GM23248 (cell line): ENCODE results near the gene CTNNB1. TPM values are rescaled to one million over a fixed set of nuclear protein-coding genes. Genes with fewer than 3 reads are reported as not detected.
"Not testable (repeated sequence)": the region's sequence is repeated elsewhere in the genome, so short reads cannot be mapped to it uniquely, and the experiment has no call there.

ENCODE experiments used
- DNase-seq: peaks from one replicate; pipeline ENCODE4 v3.0.0-alpha.2; 2015
- H2AFZ ChIP-seq: fragments of 200-600 bp; sonication (generic); 2 replicates; pipeline ENCODE4 v1.6.1; 2016; ENCODE audit warnings: antibody characterized with exemption
- H3F3A ChIP-seq: fragments of 200-600 bp; sonication (generic); 2 replicates; pipeline ENCODE4 v1.6.1; 2016; ENCODE audit warnings: mild to moderate bottlenecking, antibody characterized with exemption, mixed run types; ENCODE audit not compliant: insufficient read depth
- H3K27ac ChIP-seq: fragments of 200-600 bp; sonication (generic); 2 replicates; pipeline ENCODE4 v1.5.1; 2016; ENCODE audit warnings: mild to moderate bottlenecking
- H3K27me3 ChIP-seq: fragments of 200-600 bp; sonication (generic); replicated peaks from 2 replicates; pipeline ENCODE4 v1.6.1; 2016; ENCODE audit warnings: mild to moderate bottlenecking; ENCODE audit not compliant: insufficient read depth
- H3K36me3 ChIP-seq: fragments of 200-600 bp; sonication (generic); 2 replicates; pipeline ENCODE4 v1.6.1; 2016; ENCODE audit warnings: low read depth, mild to moderate bottlenecking
- H3K4me1 ChIP-seq: fragments of 200-600 bp; sonication (generic); 2 replicates; pipeline ENCODE4 v1.6.1; 2016; ENCODE audit warnings: mild to moderate bottlenecking; ENCODE audit not compliant: insufficient read depth
- H3K4me2 ChIP-seq: fragments of 200-600 bp; sonication (generic); one replicate; pipeline ENCODE4 v1.6.1; 2016; ENCODE audit warnings: mild to moderate bottlenecking; ENCODE audit not compliant: unreplicated experiment
- H3K4me3 ChIP-seq: fragments of 200-600 bp; sonication (generic); 2 replicates; pipeline ENCODE4 v1.5.1; 2016; ENCODE audit warnings: mild to moderate bottlenecking
- H3K79me2 ChIP-seq: fragments of 200-600 bp; sonication (generic); 2 replicates; pipeline ENCODE4 v1.6.1; 2016; ENCODE audit warnings: mild to moderate bottlenecking; ENCODE audit not compliant: insufficient read depth
- H3K9ac ChIP-seq: fragments of 200-600 bp; sonication (generic); 2 replicates; pipeline ENCODE4 v1.6.1; 2016; ENCODE audit warnings: mild to moderate bottlenecking
- H3K9me2 ChIP-seq: fragments of 200-600 bp; sonication (generic); 2 replicates; pipeline ENCODE4 v1.6.1; 2016; ENCODE audit warnings: mixed run types, mild to moderate bottlenecking, moderate library complexity; ENCODE audit not compliant: insufficient read depth
- H3K9me3 ChIP-seq: fragments of 200-600 bp; sonication (generic); one replicate; pipeline ENCODE4 v1.6.1; 2017; ENCODE audit warnings: low read depth
- H4K20me1 ChIP-seq: fragments of 200-600 bp; sonication (generic); 2 replicates; pipeline ENCODE4 v1.6.0; 2016; ENCODE audit not compliant: insufficient read depth
- EZH2 ChIP-seq: fragments of 200-600 bp; sonication (generic); IDR thresholded peaks from 2 replicates; pipeline ENCODE4 v1.6.1; 2018; ENCODE audit warnings: antibody characterized with exemption, mild to moderate bottlenecking; ENCODE audit not compliant: insufficient read depth, poor library complexity, severe bottlenecking
- EZH2phosphoT487 ChIP-seq: fragments of 200-600 bp; sonication (generic); IDR thresholded peaks from 2 replicates; pipeline ENCODE4 v1.6.1; 2018; ENCODE audit warnings: antibody characterized with exemption, moderate library complexity, mild to moderate bottlenecking, low read depth; ENCODE audit not compliant: insufficient read depth
- WGBS, 2 experiments: methylation state at CpG; one replicate each; pipeline ENCODE4 v1.1.6; 2015 to 2017; ENCODE audit warnings: low lambda C conversion rate in 2 of 2, low coverage in 1 of 2; ENCODE audit errors: missing lambda C conversion rate in 2 of 2; 5-methylcytosine and 5-hydroxymethylcytosine counted together
- in situ Hi-C: fragments of 300-500 bp; cut with MboI; formaldehyde crosslinking; loops from 2 replicates; pipeline ENCODE4 v1.15.0; 2020
- polyA plus RNA-seq: library from polyadenylated mRNA; unstranded; fragments of >200 nt; fragmentation: Nextera tagmentation; extraction: Ambion mirVana; gene quantifications from 2 replicates; pipeline ENCODE4 v1.2.1, GENCODE V29; 2016
- total RNA-seq: library from RNA; depleted of rRNA; stranded (reverse); fragments of >200 nt; shearing (Covaris generic); gene quantifications from 2 replicates; pipeline ENCODE4 v1.2.3, GENCODE V29; 2014

CTNNB1 gene
- total and polyA plus RNA-seq, 2 experiments from 2014 or later = 182 to 492 TPM

DNA sequence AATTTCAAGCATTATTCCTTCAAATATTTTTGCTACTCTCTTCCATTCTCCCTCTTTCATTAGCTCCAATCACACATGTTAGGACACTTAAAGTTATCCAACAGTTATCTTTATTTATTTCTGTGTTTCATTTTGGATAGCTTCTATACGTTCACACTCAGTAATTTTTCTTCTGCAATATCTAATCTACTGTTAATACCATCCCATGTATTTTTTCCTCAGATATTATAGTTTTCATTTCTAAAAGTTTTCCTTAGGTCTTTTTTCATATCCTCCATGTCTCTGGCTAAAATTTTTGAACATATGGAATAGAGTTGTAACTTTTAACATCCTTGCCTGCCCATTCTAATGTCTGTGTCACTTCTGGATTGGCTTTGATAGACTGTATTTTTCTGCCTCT lies 73.4 kb downstream of the CTNNB1 start:
- TF ChIP-seq EZH2phosphoT487 = no peak
- no peak for TF ChIP-seq EZH2
- H3F3A ChIP-seq = peaks cover 15% of the 10 kb centered on the region; the same call in 1 of the 2 replicates
- no peaks in the 10 kb centered on the region for H4K20me1 ChIP-seq
- H3K4me3 ChIP-seq = no peak overlapping the region
- no peaks in the 10 kb centered on the region for H3K9me2 ChIP-seq
- in situ Hi-C loops = no loop called here
- no peak for DNase-seq
- no peak overlapping the region for H3K27ac ChIP-seq
- no peaks in the 10 kb centered on the region for H3K36me3 ChIP-seq
- peaks cover 21% of the 10 kb centered on the region for H3K4me1 ChIP-seq
- WGBS, 2 experiments = 96 to 97% methylated on average over 1 of the region's 1 CpG
- H2AFZ ChIP-seq = no peak overlapping the region
- no peak overlapping the region for H3K4me2 ChIP-seq
- no peaks in the 10 kb centered on the region for H3K27me3 ChIP-seq
- H3K9me3 ChIP-seq = no peaks in the 10 kb centered on the region
- H3K79me2 ChIP-seq = no peaks in the 10 kb centered on the region
- H3K9ac ChIP-seq = no peak overlapping the region

DNA sequence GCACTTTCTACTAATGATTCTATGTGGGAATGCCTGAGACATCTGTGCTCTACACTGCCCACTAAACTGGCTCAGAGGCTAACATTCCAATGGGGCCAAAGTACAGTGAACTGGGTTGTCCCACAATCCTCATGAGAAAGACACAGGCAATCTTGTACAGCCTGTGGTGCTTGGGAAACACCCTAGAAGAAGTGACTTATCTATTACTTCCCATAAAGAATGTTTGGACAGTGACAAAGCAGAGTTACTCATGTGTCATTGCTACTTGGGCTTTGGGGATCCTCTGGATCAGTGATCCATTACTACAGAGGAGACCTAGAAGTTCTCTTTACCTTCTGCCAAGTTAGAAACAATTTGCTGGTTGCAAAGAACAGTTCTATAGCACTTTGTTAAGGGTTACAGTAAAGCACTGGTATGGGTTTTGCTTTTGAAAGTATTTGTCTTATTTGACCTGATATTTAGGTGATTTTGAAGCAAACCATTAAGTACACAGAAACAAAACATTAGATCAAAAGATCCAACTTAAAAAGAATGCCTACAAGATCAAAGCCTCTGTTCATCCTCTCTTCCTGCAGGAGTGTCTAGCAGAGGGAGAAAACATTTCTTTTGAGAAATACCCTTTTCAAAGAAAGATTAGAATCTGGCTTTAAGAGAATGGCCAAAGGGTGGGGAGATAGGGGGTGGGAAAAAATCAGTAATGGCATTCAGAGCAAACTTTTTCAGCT lies 75.8 kb downstream of the CTNNB1 start:
- H3K27me3 ChIP-seq = no peaks in the 10 kb centered on the region
- peak overlapping the region; percentile 31 for H3K27ac ChIP-seq
- no peaks in the 10 kb centered on the region for H3K36me3 ChIP-seq
- peak; percentile 88 for DNase-seq
- H4K20me1 ChIP-seq = no peaks in the 10 kb centered on the region
- H2AFZ ChIP-seq = no peak overlapping the region
- no peaks in the 10 kb centered on the region for H3K9me2 ChIP-seq
- H3K9ac ChIP-seq = no peak overlapping the region
- H3K4me1 ChIP-seq = peaks cover 15% of the 10 kb centered on the region
- in situ Hi-C loops = no loop called here
- H3K9me3 ChIP-seq = no peaks in the 10 kb centered on the region
- peaks cover 15% of the 10 kb centered on the region; the same call in 1 of the 2 replicates for H3F3A ChIP-seq
- H3K4me3 ChIP-seq = no peak overlapping the region
- no peaks in the 10 kb centered on the region for H3K79me2 ChIP-seq
- no peak overlapping the region for H3K4me2 ChIP-seq
- TF ChIP-seq EZH2 (no peak), EZH2phosphoT487 (no peak)

DNA sequence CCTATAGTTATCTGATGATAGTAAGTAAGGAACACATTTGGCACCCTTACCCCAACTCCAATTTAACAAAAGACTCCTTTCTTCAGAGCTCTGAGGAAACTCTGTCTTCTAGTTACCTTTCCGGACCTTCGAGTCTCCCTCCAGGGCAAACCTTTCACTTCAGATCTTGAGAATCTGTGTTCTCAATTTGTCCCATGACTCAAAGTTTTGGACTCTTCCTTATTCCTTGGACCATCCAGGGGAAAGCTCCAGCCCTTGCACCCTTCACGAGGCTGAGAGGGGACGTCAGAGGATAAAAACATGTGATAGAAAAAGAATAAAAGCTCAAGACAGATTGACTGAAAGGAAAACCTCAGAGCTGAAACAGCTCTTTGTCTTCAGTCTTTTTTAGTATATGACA lies 76.9 kb downstream of the CTNNB1 start:
- peak; percentile 14 for DNase-seq
- H3K79me2 ChIP-seq = no peaks in the 10 kb centered on the region
- H3K9me2 ChIP-seq = no peaks in the 10 kb centered on the region
- peaks cover 15% of the 10 kb centered on the region; the same call in 1 of the 2 replicates for H3F3A ChIP-seq
- H3K4me2 ChIP-seq = no peak overlapping the region
- no peak overlapping the region for H2AFZ ChIP-seq
- H3K9me3 ChIP-seq = no peaks in the 10 kb centered on the region
- H3K27me3 ChIP-seq = no peaks in the 10 kb centered on the region
- peaks cover 15% of the 10 kb centered on the region for H3K4me1 ChIP-seq
- no peak overlapping the region for H3K9ac ChIP-seq
- no peak overlapping the region for H3K4me3 ChIP-seq
- no peaks in the 10 kb centered on the region for H3K36me3 ChIP-seq
- H4K20me1 ChIP-seq = no peaks in the 10 kb centered on the region
- in situ Hi-C loops = no loop called here
- no peak for TF ChIP-seq EZH2phosphoT487
- TF ChIP-seq EZH2 = no peak
- no peak overlapping the region for H3K27ac ChIP-seq
- 52 to 56% methylated on average over 4 of the region's 4 CpGs for WGBS, 2 experiments

DNA sequence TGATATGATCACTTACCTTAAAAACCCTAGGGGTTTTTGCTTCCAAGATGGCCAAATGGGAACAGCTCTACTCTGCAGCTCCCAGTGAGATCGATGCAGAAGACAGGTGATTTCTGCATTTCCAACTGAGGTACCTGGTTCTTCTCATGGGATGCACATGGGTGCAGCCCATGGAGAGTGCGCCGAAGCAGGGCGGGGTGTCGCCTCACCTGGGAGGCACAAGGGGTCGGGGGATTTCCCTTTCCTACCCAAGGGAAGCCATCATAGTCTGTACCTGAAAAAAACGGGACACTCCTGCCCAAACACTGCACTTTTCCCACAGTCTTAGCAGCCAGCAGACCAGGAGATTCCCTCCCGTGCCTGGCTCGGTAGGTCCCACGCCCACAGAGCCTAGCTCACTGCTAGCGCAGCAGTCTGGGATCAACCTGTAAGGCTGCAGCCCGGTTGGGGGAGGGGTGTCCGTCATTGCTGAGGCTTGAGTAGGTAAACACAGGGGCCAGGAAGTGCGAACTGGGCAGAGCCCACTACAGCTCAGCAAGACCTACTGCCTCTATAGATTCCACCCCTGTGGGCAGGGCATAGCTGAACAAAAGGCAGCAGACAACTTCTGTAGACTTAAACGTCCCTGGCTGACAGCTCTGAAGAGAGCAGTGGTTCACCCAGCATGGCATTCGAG lies 78.6 kb downstream of the CTNNB1 start:
- TF ChIP-seq EZH2 = no peak
- no peak for TF ChIP-seq EZH2phosphoT487
- no peaks in the 10 kb centered on the region for H3K9me3 ChIP-seq
- H3K4me1 ChIP-seq = peaks cover 15% of the 10 kb centered on the region
- no peaks in the 10 kb centered on the region for H3K36me3 ChIP-seq
- H3K9me2 ChIP-seq = no peaks in the 10 kb centered on the region
- DNase-seq = no peak
- no peak overlapping the region for H2AFZ ChIP-seq
- no peak overlapping the region for H3K4me2 ChIP-seq
- H3K27ac ChIP-seq = no peak overlapping the region
- in situ Hi-C loops = no loop called here
- no peaks in the 10 kb centered on the region for H3K27me3 ChIP-seq
- no peaks in the 10 kb centered on the region for H4K20me1 ChIP-seq
- 60% methylated on average over 16 of the region's 16 CpGs for WGBS, 2 experiments
- peaks cover 15% of the 10 kb centered on the region; the same call in 1 of the 2 replicates for H3F3A ChIP-seq
- H3K79me2 ChIP-seq = no peaks in the 10 kb centered on the region
- no peak overlapping the region for H3K9ac ChIP-seq
- H3K4me3 ChIP-seq = no peak overlapping the region

DNA sequence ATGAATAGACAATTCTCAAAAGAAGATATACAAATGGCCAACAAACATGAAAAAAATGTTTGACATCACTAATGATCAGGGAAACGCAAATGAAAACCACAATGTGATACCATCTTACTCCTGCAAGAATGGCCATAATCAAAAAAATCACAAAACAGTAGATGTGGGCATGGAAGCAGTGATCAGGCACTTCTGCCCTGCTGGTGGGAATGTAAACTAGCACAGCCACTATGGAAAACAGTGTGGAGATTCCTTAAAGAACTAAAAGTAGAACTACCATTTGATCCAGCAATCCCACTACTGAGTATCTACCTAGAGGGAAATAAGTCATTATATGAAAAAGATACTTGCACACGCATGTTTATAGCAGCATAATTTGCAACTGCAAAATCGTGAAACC lies 85.6 kb downstream of the CTNNB1 start:
- H3K9ac ChIP-seq, H3K9me3 ChIP-seq, H3K4me3 ChIP-seq, H2AFZ ChIP-seq, H3F3A ChIP-seq, H4K20me1 ChIP-seq, H3K27ac ChIP-seq, H3K27me3 ChIP-seq, H3K4me2 ChIP-seq, H3K4me1 ChIP-seq, DNase-seq, H3K36me3 ChIP-seq, in situ Hi-C loops, H3K79me2 ChIP-seq, H3K9me2 ChIP-seq: not testable (repeated sequence)
- 63% methylated on average over 3 of the region's 3 CpGs for WGBS, 2 experiments
